Neural progenitor cell (in vitro differentiated cells): ENCODE data around the gene KCTD4. TPM values are rescaled to one million over a fixed set of nuclear protein-coding genes. Genes with fewer than 3 reads are reported as not detected.

ENCODE experiments used
- DNase-seq: peaks from one replicate; pipeline ENCODE4 v3.0.0-alpha.2; 2016; ENCODE audit warnings: low spot score
- H2AFZ ChIP-seq: fragments of 200-600 bp; sonication (generic); replicated peaks from 2 replicates; pipeline ENCODE4 v1.6.1; 2016; ENCODE audit warnings: antibody characterized with exemption
- H3F3A ChIP-seq: fragments of 200-600 bp; sonication (generic); 2 replicates; pipeline ENCODE4 v1.6.1; 2016; ENCODE audit warnings: antibody characterized with exemption, low read depth
- H3K27ac ChIP-seq: fragments of 200-600 bp; sonication (generic); 2 replicates; pipeline ENCODE4 v1.5.1; 2016; ENCODE audit warnings: mild to moderate bottlenecking
- H3K27me3 ChIP-seq: fragments of 200-600 bp; sonication (generic); 2 replicates; pipeline ENCODE4 v1.6.1; 2016; ENCODE audit warnings: mild to moderate bottlenecking, moderate library complexity
- H3K36me3 ChIP-seq: fragments of 200-600 bp; sonication (generic); 2 replicates; pipeline ENCODE4 v1.5.1; 2016
- H3K4me1 ChIP-seq: fragments of 200-600 bp; sonication (generic); 2 replicates; pipeline ENCODE4 v1.6.1; 2016; ENCODE audit warnings: mixed run types
- H3K4me2 ChIP-seq: fragments of 200-600 bp; sonication (generic); 2 replicates; pipeline ENCODE4 v1.6.1; 2016
- H3K4me3 ChIP-seq: fragments of 200-600 bp; sonication (generic); 2 replicates; pipeline ENCODE4 v1.5.1; 2016
- H3K79me2 ChIP-seq: fragments of 200-600 bp; sonication (generic); 2 replicates; pipeline ENCODE4 v1.6.1; 2016; ENCODE audit warnings: low read depth
- H3K9ac ChIP-seq: fragments of 200-600 bp; sonication (generic); 2 replicates; pipeline ENCODE4 v1.6.1; 2016
- H3K9me3 ChIP-seq: fragments of 200-600 bp; sonication (generic); 2 replicates; pipeline ENCODE4 v1.5.1; 2016; ENCODE audit warnings: low read depth
- H4K20me1 ChIP-seq: fragments of 200-600 bp; sonication (generic); 2 replicates; pipeline ENCODE4 v1.6.1; 2016; ENCODE audit warnings: low read depth
- H3K27ac Mint-ChIP-seq: 3 replicates; pipeline ENCODE4 v1.8.0; 2021; ENCODE audit warnings: mixed read lengths
- H3K27me3 Mint-ChIP-seq: 2 replicates; pipeline ENCODE4 v1.8.0; 2022; ENCODE audit warnings: low read depth, mild to moderate bottlenecking, inconsistent platforms, moderate library complexity, mixed read lengths; ENCODE audit not compliant: insufficient read depth
- H3K36me3 Mint-ChIP-seq: 3 replicates; pipeline ENCODE4 v1.8.0; 2021; ENCODE audit warnings: mixed read lengths
- H3K4me1 Mint-ChIP-seq: 3 replicates; pipeline ENCODE4 v1.8.0; 2021; ENCODE audit warnings: mixed read lengths
- H3K4me3 Mint-ChIP-seq: 3 replicates; pipeline ENCODE4 v1.8.0; 2021; ENCODE audit warnings: mild to moderate bottlenecking, moderate library complexity, mixed read lengths
- H3K9me3 Mint-ChIP-seq: 3 replicates; pipeline ENCODE4 v1.8.0; 2020; ENCODE audit warnings: mixed read lengths
- CTCF ChIP-seq: fragments of 200-600 bp; sonication (generic); IDR thresholded peaks from 2 replicates; pipeline ENCODE4 v1.5.1; 2017; ENCODE audit warnings: antibody characterized with exemption, mild to moderate bottlenecking
- EZH2 ChIP-seq: fragments of 200-600 bp; sonication (generic); IDR thresholded peaks from 2 replicates; pipeline ENCODE4 v1.6.1; 2017; ENCODE audit warnings: antibody characterized with exemption, mild to moderate bottlenecking, moderate library complexity
- EZH2phosphoT487 ChIP-seq: fragments of 200-600 bp; sonication (generic); IDR thresholded peaks from 2 replicates; pipeline ENCODE4 v1.6.1; 2017; ENCODE audit warnings: antibody characterized with exemption
- total RNA-seq: library from RNA; depleted of rRNA; stranded (reverse); fragments of >200 nt; gene quantifications from 2 replicates; pipeline ENCODE4 v1.2.3, GENCODE V29; 2015; ENCODE audit warnings: low replicate concordance

Gene KCTD4
- total RNA-seq, 1 donor from 2014 or later: not detected

GRCh38 chr13:45225370-45225769 is 24.5 kb upstream of the KCTD4 start:
- Mint-ChIP-seq H3K27me3 (no peaks in the 10 kb centered on the region), H3K27ac (no peak overlapping the region), H3K9me3 (no peaks in the 10 kb centered on the region)

GRCh38 chr13:45224176-45224575 is 23.3 kb upstream of the KCTD4 start:
- Histone ChIP-seq H3K27ac (no peak overlapping the region), H3K9ac (no peak overlapping the region), H3K9me3 (no peaks in the 10 kb centered on the region), H3K79me2 (peaks cover 4% of the 10 kb centered on the region), H3K4me3 (no peak overlapping the region), H3K4me1 (peaks cover 3% of the 10 kb centered on the region), H3K36me3 (no peaks in the 10 kb centered on the region), H2AFZ (no peak overlapping the region), H3K4me2 (no peak overlapping the region), H3K27me3 (no peaks in the 10 kb centered on the region), H4K20me1 (peaks cover 9% of the 10 kb centered on the region), H3F3A (no peaks in the 10 kb centered on the region)
- no peaks in the 10 kb centered on the region for H3K4me1 Mint-ChIP-seq
- no peaks in the 10 kb centered on the region for H3K9me3 Mint-ChIP-seq
- TF ChIP-seq EZH2phosphoT487: no peak
- TF ChIP-seq EZH2: no peak
- TF ChIP-seq CTCF: no peak
- no peak overlapping the region for H3K27ac Mint-ChIP-seq
- DNase-seq: no peak
- no peaks in the 10 kb centered on the region for H3K27me3 Mint-ChIP-seq
- H3K4me3 Mint-ChIP-seq: no peak overlapping the region
- peaks cover 2% of the 10 kb centered on the region for H3K36me3 Mint-ChIP-seq

More at GRCh38 chr13:45225370-45225769, 24.5 kb upstream of the KCTD4 start:
- TF ChIP-seq EZH2phosphoT487: no peak
- no peak for TF ChIP-seq EZH2
- no peak for TF ChIP-seq CTCF
- H3K27ac ChIP-seq: no peak overlapping the region
- H3K36me3 ChIP-seq: no peaks in the 10 kb centered on the region
- no peaks in the 10 kb centered on the region for H3K27me3 ChIP-seq
- H3K4me3 ChIP-seq: no peak overlapping the region
- H2AFZ ChIP-seq: no peak overlapping the region
- H3F3A ChIP-seq: no peaks in the 10 kb centered on the region
- no peak for DNase-seq
- H3K79me2 ChIP-seq: peaks cover 4% of the 10 kb centered on the region
- H3K4me2 ChIP-seq: no peak overlapping the region
- no peaks in the 10 kb centered on the region for H3K9me3 ChIP-seq
- peaks cover 2% of the 10 kb centered on the region for H3K36me3 Mint-ChIP-seq
- no peak overlapping the region for H3K9ac ChIP-seq
- peaks cover 3% of the 10 kb centered on the region for H4K20me1 ChIP-seq
- no peak overlapping the region for H3K4me3 Mint-ChIP-seq
- H3K4me1 Mint-ChIP-seq: no peaks in the 10 kb centered on the region
- H3K4me1 ChIP-seq: no peaks in the 10 kb centered on the region

DNA sequence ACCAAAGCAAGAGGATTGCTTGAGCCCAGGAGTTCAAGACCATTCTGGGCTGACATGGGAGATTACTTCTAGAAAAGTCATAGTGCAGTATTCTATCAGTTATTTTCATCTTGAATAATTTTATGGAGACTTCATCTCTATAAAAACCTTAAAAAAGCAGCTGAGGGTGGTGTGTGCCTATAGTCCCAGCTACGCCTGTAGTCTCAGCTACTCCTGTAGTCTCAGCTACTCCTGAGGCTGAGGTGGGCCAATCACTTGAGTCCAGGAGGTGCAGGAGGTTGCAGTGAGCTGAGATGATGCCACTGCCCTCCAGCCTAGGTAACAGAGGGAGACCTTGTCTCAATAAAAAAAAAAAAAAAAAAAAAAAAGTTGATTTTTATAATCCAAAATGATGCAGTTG is 22.1 kb upstream of the KCTD4 start:
- Mint-ChIP-seq H3K4me1 (peaks cover 9% of the 10 kb centered on the region), H3K9me3 (no peaks in the 10 kb centered on the region), H3K27ac (no peak overlapping the region), H3K27me3 (no peaks in the 10 kb centered on the region), H3K36me3 (no peaks in the 10 kb centered on the region), H3K4me3 (no peak overlapping the region)
- no peak overlapping the region for H3K4me3 ChIP-seq
- TF ChIP-seq CTCF (no peak), EZH2phosphoT487 (no peak), EZH2 (no peak)
- no peak overlapping the region for H3K9ac ChIP-seq
- no peaks in the 10 kb centered on the region for H3K36me3 ChIP-seq
- H3K27me3 ChIP-seq: no peaks in the 10 kb centered on the region
- H4K20me1 ChIP-seq: peaks cover 9% of the 10 kb centered on the region
- no peak overlapping the region for H3K4me2 ChIP-seq
- DNase-seq: no peak
- H3F3A ChIP-seq: no peaks in the 10 kb centered on the region
- peaks cover 8% of the 10 kb centered on the region for H3K79me2 ChIP-seq
- peaks cover 15% of the 10 kb centered on the region for H3K4me1 ChIP-seq
- H3K9me3 ChIP-seq: no peaks in the 10 kb centered on the region
- no peak overlapping the region for H2AFZ ChIP-seq
- H3K27ac ChIP-seq: no peak overlapping the region

DNA sequence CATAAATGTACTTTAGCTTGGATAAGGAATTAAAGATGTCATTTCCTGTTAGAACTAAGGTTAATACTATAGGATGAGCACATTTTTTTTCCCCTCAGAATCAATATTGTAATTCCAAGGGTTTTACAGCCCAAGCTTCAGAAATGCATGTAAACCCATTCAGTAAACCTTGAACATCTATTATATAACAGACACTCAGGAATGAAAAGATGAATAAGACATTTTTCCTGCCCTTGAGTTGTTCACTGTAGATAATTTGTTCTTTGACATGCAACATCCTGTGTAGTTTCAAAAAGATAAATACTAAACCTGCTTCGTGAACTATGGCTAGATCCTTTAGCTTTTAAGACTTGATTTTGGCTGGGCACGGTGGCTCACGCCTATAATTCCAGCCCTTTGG is 21.7 kb upstream of the KCTD4 start:
- Histone ChIP-seq H3K79me2 (peaks cover 8% of the 10 kb centered on the region), H3K36me3 (no peaks in the 10 kb centered on the region), H3K4me2 (no peak overlapping the region), H3K9me3 (no peaks in the 10 kb centered on the region), H3K4me3 (no peak overlapping the region), H3F3A (no peaks in the 10 kb centered on the region), H3K27me3 (no peaks in the 10 kb centered on the region), H2AFZ (no peak overlapping the region), H4K20me1 (peaks cover 8% of the 10 kb centered on the region), H3K4me1 (peaks cover 19% of the 10 kb centered on the region), H3K9ac (no peak overlapping the region), H3K27ac (no peak overlapping the region)
- Mint-ChIP-seq H3K27ac (no peak overlapping the region), H3K4me1 (peaks cover 13% of the 10 kb centered on the region), H3K27me3 (no peaks in the 10 kb centered on the region), H3K4me3 (no peak overlapping the region), H3K9me3 (no peaks in the 10 kb centered on the region), H3K36me3 (no peaks in the 10 kb centered on the region)
- no peak for DNase-seq
- TF ChIP-seq EZH2phosphoT487 (no peak), EZH2 (no peak)
